HEK293 (cell line): ENCODE results near the gene OR5AU1.

Experiments
- BCL11A ChIP-seq: fragments of 450-650 bp; formaldehyde crosslinking; IDR thresholded peaks from 2 replicates; pipeline ENCODE4 v1.5.1; 2016; ENCODE audit warnings: low read depth, missing biosample characterization, missing genetic modification characterization
- GLIS2 ChIP-seq: fragments of 450-650 bp; formaldehyde crosslinking; IDR thresholded peaks from 2 replicates; pipeline ENCODE4 v1.5.1; 2016; ENCODE audit warnings: missing biosample characterization, missing genetic modification characterization
- OSR2 ChIP-seq: fragments of 450-650 bp; formaldehyde crosslinking; IDR thresholded peaks from 2 replicates; pipeline ENCODE4 v1.5.1; 2016; ENCODE audit warnings: missing biosample characterization, missing genetic modification characterization
- PBX3 ChIP-seq: sonication (generic); formaldehyde crosslinking; IDR thresholded peaks from 2 replicates; pipeline ENCODE4 v1.8.1; 2022; ENCODE audit warnings: mild to moderate bottlenecking, moderate library complexity, missing genetic modification reagents
- SP2 ChIP-seq: fragments of 450-650 bp; formaldehyde crosslinking; IDR thresholded peaks from 2 replicates; pipeline ENCODE4 v1.5.1; 2016; ENCODE audit warnings: missing biosample characterization, missing genetic modification characterization
- SP7 ChIP-seq: fragments of 450-650 bp; formaldehyde crosslinking; IDR thresholded peaks from 2 replicates; pipeline ENCODE4 v1.5.1; 2016; ENCODE audit warnings: missing biosample characterization, missing genetic modification characterization
- YY1 ChIP-seq: fragments of 450-650 bp; formaldehyde crosslinking; IDR thresholded peaks from 2 replicates; pipeline ENCODE4 v1.5.1; 2018; ENCODE audit warnings: missing biosample characterization, missing genetic modification characterization
- ZBTB44 ChIP-seq: fragments of 450-650 bp; IDR thresholded peaks from 2 replicates; pipeline ENCODE4 v1.5.1; 2018; ENCODE audit warnings: missing biosample characterization, mild to moderate bottlenecking, missing genetic modification characterization
- ZNF148 ChIP-seq: fragments of 450-650 bp; formaldehyde crosslinking; IDR thresholded peaks from 2 replicates; pipeline ENCODE4 v1.5.0; 2017; ENCODE audit warnings: missing biosample characterization, missing genetic modification characterization, borderline replicate concordance
- ZNF19 ChIP-seq: fragments of 450-650 bp; formaldehyde crosslinking; IDR thresholded peaks from 2 replicates; pipeline ENCODE4; 2016; ENCODE audit warnings: missing biosample characterization, missing genetic modification characterization, low read depth
- ZNF211 ChIP-seq: fragments of 450-650 bp; formaldehyde crosslinking; IDR thresholded peaks from 2 replicates; pipeline ENCODE4 v1.5.1; 2016; ENCODE audit warnings: low read depth, missing biosample characterization, missing genetic modification characterization
- ZNF280C ChIP-seq: fragments of 450-650 bp; formaldehyde crosslinking; IDR thresholded peaks from 2 replicates; pipeline ENCODE4 v1.5.1; 2016; ENCODE audit warnings: missing biosample characterization, missing genetic modification characterization
- ZNF292 ChIP-seq: fragments of 450-650 bp; formaldehyde crosslinking; IDR thresholded peaks from 2 replicates; pipeline ENCODE4 v1.5.1; 2016; ENCODE audit warnings: low read depth, missing biosample characterization, missing genetic modification characterization, borderline replicate concordance
- ZNF335 ChIP-seq: fragments of 450-650 bp; formaldehyde crosslinking; conservative IDR thresholded peaks from 2 replicates; pipeline ENCODE4 v1.5.1; 2016; ENCODE audit warnings: missing biosample characterization, missing genetic modification characterization
- ZNF350 ChIP-seq: fragments of 450-650 bp; formaldehyde crosslinking; IDR thresholded peaks from 2 replicates; pipeline ENCODE4 v1.5.0; 2017; ENCODE audit warnings: missing biosample characterization, mild to moderate bottlenecking, missing genetic modification characterization
- ZNF366 ChIP-seq: fragments of 450-650 bp; formaldehyde crosslinking; conservative IDR thresholded peaks from 2 replicates; pipeline ENCODE4 v1.5.1; 2016; ENCODE audit warnings: missing biosample characterization, missing genetic modification characterization
- ZNF560 ChIP-seq: fragments of 450-650 bp; formaldehyde crosslinking; IDR thresholded peaks from 2 replicates; pipeline ENCODE4 v1.5.1; 2017; ENCODE audit warnings: missing biosample characterization, missing genetic modification characterization, borderline replicate concordance
- ZNF561 ChIP-seq: fragments of 450-650 bp; IDR thresholded peaks from 2 replicates; pipeline ENCODE4 v1.5.1; 2018; ENCODE audit warnings: missing biosample characterization, missing genetic modification characterization, borderline replicate concordance
- ZNF580 ChIP-seq: fragments of 450-650 bp; formaldehyde crosslinking; IDR thresholded peaks from 2 replicates; pipeline ENCODE4 v1.5.1; 2016; ENCODE audit warnings: missing biosample characterization, missing genetic modification characterization
- ZNF629 ChIP-seq: fragments of 450-650 bp; formaldehyde crosslinking; IDR thresholded peaks from 2 replicates; pipeline ENCODE4 v1.5.1; 2017; ENCODE audit warnings: missing biosample characterization, missing genetic modification characterization
- ZNF645 ChIP-seq: fragments of 450-650 bp; formaldehyde crosslinking; IDR thresholded peaks from 2 replicates; pipeline ENCODE4; 2016; ENCODE audit warnings: missing biosample characterization, missing genetic modification characterization
- ZNF670 ChIP-seq: fragments of 450-650 bp; formaldehyde crosslinking; IDR thresholded peaks from 2 replicates; pipeline ENCODE4 v1.5.1; 2016; ENCODE audit warnings: missing biosample characterization, missing genetic modification characterization, low read depth
- ZNF692 ChIP-seq: fragments of 450-650 bp; formaldehyde crosslinking; IDR thresholded peaks from 2 replicates; pipeline ENCODE4 v1.5.1; 2016; ENCODE audit warnings: missing biosample characterization, missing genetic modification characterization
- ZNF76 ChIP-seq: fragments of 450-650 bp; formaldehyde crosslinking; IDR thresholded peaks from 2 replicates; pipeline ENCODE4; 2016; ENCODE audit warnings: low read depth, missing biosample characterization, missing genetic modification characterization, borderline replicate concordance
- ZNF791 ChIP-seq: fragments of 450-650 bp; formaldehyde crosslinking; IDR thresholded peaks from 2 replicates; pipeline ENCODE4 v1.5.1; 2016; ENCODE audit warnings: missing biosample characterization, missing genetic modification characterization
- ZSCAN5A ChIP-seq: fragments of 450-650 bp; formaldehyde crosslinking; IDR thresholded peaks from 2 replicates; pipeline ENCODE4 v1.5.1; 2016; ENCODE audit warnings: missing biosample characterization, missing genetic modification characterization
- ZXDB ChIP-seq: fragments of 450-650 bp; formaldehyde crosslinking; IDR thresholded peaks from 2 replicates; pipeline ENCODE4 v1.5.1; 2016; ENCODE audit warnings: missing biosample characterization, missing genetic modification characterization

Gene OR5AU1

GRCh38 chr14:21106498-21107282 lies 49.2 kb downstream of the OR5AU1 start (continued):
- TF ChIP-seq ZBTB44 (tag by site-specific recombination) (no peak), GLIS2 (tag by site-specific recombination) (no peak), ZNF148 (tag by site-specific recombination) (no peak), ZNF645 (no peak), ZNF350 (tag by site-specific recombination) (no peak), ZNF791 (no peak), ZNF76 (no peak), ZNF560 (tag by site-specific recombination) (no peak), ZNF366 (tag by site-specific recombination) (0 out of 2 replicates have a peak, but pooled peaks have one; percentile 10), ZNF335 (peak; percentile 76), ZNF692 (0 out of 2 replicates have a peak, but pooled peaks have one; percentile 26), BCL11A (tag by site-specific recombination) (no peak), ZNF561 (no peak), ZNF211 (tag by site-specific recombination) (no peak), ZNF580 (tag by site-specific recombination) (no peak), ZNF292 (tag by site-specific recombination) (no peak), PBX3 (CRISPR knock-in tag) (no peak), ZXDB (tag by site-specific recombination) (no peak), OSR2 (tag by site-specific recombination) (no peak), SP7 (tag by site-specific recombination) (peak; percentile 12; the same call in 1 of the 2 replicates), ZNF629 (tag by site-specific recombination) (0 out of 2 replicates have a peak, but pooled peaks have one; percentile 40), YY1 (no peak), ZNF670 (tag by site-specific recombination) (no peak), SP2 (tag by site-specific recombination) (no peak), ZNF280C (no peak), ZNF19 (tag by site-specific recombination) (no peak), ZSCAN5A (tag by site-specific recombination) (no peak)
